ENCODE results near the gene PSME3.
"Not testable (repeated sequence)": the region's sequence is repeated elsewhere in the genome, so short reads cannot be mapped to it uniquely, and the experiment has no call there.

PSME3 gene

DNA sequence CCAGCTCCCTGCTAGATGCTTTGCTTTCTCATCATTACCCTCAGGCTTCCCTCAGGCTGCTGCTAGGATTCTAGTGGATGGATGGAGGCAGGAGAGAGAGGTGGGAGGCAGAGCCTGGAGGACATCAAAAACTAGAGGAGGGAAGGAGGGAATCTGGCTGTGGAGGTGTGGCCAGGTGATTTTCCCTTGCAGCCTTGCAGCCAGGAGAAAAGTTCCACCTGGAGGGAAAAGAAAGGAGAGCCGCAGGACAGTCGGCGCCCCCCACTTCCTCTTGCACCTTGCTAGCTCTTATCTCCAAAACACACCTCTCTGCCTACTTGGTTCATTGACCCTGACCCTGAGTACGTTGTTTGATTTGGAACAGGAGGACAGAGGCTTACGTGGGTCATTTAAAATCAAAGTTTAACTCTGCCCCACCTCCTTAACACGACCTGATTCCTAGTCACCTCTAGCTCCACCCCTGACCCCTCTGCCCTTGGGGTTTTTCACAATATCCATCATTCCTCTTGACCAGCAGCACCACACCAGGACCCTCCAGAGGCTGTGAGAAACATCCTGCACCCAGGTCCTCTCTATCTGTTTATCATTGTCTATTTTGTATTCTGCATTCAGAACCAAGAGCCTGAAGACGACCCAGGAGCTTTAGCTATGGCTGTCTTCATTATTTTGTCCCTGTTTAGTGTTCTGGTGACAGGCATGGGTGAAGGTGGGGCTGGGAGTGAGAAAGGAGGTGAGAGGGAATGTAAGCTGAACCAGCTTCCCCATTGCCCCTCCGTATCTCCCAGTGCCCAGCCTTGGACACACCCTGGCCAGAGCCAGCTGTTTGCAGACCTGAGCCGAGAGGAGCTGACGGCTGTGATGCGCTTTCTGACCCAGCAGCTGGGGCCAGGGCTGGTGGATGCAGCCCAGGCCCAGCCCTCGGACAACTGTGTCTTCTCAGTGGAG lies 33.7 kb downstream of the PSME3 start:
- no peak for DNase-seq
- TF ChIP-seq GATA1 (IDR thresholded peaks at IDR 0.05; ENCODE audit: low read depth, low read length) = no peak
- TF ChIP-seq POLR2A (IDR thresholded peaks at IDR 0.05; ENCODE audit: low read length) = no peak

DNA sequence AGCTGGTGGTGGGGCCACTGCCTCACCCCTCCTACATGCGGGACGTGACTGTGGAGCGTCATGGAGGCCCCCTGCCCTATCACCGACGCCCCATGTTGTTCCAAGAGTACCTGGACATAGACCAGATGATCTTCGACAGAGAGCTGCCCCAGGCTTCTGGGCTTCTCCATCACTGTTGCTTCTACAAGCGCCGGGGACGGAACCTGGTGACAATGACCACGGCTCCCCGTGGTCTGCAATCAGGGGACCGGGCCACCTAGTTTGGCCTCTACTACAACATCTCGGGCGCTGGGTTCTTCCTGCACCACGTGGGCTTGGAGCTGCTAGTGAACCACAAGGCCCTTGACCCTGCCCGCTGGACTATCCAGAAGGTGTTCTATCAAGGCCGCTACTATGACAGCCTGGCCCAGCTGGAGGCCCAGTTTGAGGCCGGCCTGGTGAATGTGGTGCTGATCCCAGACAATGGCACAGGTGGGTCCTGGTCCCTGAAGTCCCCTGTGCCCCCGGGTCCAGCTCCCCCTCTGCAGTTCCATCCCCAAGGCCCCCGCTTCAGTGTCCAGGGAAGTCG lies 34.6 kb downstream of the PSME3 start:
- DNase-seq = not testable (repeated sequence)

DNA sequence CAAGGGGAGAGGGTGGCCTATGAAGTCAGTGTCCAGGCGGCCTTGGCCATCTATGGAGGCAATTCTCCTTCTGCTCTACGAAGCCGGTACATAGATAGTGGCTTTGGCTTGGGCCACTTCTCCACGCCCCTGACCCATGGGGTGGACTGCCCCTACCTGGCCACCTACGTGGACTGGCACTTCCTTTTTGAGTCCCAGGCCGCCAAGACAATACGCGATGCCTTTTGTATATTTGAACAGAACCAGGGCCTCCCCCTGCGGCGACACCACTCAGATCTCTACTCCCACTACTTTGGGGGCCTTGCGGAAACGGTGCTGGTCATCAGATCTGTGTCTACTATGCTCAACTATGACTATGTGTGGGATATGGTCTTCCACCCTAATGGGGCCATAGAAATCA lies 35.1 kb downstream of the PSME3 start:
- no peak for TF ChIP-seq POLR2A (IDR thresholded peaks at IDR 0.05; ENCODE audit: low read length)
- TF ChIP-seq GATA1 (IDR thresholded peaks at IDR 0.05; ENCODE audit: low read depth, low read length) = no peak
- no peak for DNase-seq

DNA sequence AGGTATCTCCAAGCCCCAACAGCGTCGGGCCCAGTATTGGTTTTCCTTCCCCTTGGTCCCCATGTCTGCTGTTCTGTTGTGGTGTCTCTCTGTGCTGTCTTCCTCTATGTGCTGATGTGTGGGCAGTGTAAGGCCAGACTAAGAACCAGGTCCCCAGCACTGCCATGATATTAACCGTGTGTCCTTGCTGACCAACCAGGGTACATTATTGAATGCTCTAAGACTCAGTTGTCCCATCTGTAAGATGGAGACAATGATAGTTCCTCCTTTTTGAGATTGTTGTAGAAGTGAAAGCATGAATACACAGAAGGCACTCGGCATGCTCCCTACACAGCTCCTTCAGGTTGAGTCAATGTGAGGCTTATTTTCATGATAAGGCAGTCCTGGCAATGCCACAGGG lies 38.5 kb downstream of the PSME3 start:
- no peak for TF ChIP-seq GATA1 (IDR thresholded peaks at IDR 0.05; ENCODE audit: low read depth, low read length)
- TF ChIP-seq POLR2A (IDR thresholded peaks at IDR 0.05; ENCODE audit: low read length) = no peak
- DNase-seq = no peak

DNA sequence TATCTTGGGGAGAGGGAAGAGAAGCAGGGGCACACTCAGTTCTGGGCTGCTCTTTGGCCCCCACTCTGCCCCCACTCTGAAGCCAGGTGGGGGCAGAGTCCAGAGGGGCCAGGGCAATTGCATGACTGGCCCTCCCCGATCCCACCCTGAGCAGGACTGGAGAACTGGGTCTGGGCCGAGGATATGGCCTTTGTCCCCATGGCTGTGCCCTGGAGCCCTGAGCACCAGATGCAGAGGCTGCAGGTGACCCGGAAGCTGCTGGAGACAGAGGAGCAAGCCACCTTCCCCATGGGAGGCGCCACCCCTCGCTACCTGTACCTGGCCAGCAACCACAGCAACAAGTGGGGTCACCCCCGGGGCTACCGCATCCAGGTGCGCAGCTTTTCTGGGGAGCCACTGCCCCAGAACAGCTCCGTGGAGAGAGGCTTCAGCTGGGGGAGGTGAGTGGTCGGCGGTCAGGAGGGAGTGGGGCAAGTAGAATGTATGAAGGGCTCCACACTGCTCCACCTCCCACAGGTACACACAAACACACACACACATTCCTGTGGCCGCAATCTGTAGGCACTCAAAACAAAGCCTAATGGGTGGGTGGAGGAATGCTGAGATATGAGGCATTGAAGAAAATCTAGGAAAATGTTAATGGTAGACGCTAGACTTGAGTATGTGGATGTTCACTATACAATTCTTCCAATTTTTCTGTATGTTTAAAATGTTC lies 39.2 kb downstream of the PSME3 start:
- DNase-seq = no peak
- TF ChIP-seq POLR2A (IDR thresholded peaks at IDR 0.05; ENCODE audit: low read length) = no peak
- TF ChIP-seq GATA1 (IDR thresholded peaks at IDR 0.05; ENCODE audit: low read depth, low read length) = no peak

GRCh38 chr17:42873315-42873714 lies 40.1 kb downstream of the PSME3 start:
- no peak for TF ChIP-seq POLR2A (IDR thresholded peaks at IDR 0.05; ENCODE audit: low read length)
- no peak for TF ChIP-seq GATA1 (IDR thresholded peaks at IDR 0.05; ENCODE audit: low read depth, low read length)
- DNase-seq = no peak

DNA sequence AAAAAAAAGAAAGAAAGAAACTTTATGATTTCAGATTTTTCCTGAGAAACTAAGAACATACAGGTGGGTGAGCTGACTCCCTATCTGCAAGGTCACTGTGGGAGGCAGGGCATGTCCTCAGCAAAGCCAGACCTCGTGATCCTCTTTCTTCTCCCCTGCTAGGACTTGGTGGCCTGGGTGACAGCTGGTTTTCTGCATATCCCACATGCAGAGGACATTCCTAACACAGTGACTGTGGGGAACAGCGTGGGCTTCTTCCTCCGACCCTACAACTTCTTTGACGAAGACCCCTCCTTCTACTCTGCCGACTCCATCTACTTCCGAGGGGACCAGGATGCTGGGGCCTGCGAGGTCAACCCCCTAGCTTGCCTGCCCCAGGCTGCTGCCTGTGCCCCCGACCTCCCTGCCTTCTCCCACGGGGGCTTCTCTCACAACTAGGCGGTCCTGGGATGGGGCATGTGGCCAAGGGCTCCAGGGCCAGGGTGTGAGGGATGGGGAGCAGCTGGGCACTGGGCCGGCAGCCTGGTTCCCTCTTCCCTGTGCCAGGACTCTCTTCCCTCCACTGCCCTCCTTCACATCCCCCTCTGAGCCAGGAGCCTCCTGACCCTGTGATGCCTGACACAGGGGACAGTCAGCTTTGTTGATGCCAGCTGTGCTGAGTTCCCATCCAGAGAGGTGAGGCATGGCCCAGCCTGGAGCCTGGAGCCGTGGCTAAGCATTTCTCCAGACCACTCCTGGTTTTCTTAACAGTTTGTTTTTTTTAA lies 40.9 kb downstream of the PSME3 start:
- DNase-seq = not testable (repeated sequence)

DNA sequence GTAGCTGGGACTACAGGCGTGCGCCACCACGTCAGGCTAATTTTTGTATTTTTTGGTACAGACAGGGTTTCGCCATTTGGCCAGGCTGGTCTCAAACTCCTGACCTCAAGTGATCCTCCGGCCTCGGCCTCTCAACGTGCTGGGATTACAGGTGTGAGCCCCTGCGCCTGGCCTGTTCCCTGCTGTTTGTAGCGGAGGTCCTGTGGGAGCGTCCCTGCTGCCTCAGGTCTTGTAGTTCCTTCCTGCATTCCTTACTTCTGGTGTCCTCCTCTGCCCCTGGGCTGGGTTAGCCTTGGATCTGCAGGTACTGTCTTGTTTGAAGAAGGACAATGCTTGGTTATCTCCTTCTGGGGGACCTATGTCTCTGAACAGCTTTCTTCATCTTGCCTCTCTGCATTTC lies 43.8 kb downstream of the PSME3 start:
- TF ChIP-seq GATA1 (IDR thresholded peaks at IDR 0.05; ENCODE audit: low read depth, low read length) (no peak), POLR2A (IDR thresholded peaks at IDR 0.05; ENCODE audit: low read length) (no peak)
- no peak for DNase-seq

DNA sequence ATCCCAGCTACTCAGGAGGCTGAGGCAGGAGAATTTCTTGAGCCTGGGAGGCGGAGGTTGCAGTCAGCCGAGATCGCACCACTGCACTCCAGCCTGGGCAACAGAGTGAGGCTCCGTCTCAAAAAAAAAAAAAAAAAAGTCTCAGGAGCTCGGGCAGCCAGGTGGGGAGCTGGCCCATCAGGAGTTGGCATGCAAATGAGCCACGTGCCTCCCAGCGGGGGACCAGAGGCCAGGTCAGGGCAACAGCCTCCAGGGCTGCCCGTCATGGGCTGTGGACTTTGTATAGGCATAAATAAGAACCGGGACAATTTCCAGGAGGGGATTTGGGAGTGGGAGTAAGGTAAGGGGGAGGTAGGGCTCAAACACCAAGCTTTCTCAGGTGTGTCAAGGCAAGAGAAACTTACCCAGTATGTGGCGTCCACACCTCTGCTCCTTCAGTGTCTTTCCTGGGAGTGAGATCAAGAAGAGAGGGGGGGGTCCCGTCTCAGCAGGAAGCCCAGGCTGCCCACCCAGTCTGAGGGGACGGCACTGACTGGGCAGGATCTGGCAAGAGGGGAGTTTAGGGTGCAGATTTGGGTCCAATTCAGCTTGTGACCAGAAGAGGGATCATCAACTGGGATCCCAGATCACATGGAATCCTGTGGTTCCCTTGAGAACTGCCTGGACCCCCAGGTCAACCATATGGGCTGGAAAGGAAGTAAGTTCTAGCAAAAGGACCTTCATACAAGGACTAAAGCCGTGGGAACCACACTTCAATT lies 45.1 kb downstream of the PSME3 start:
- TF ChIP-seq GATA1 (IDR thresholded peaks at IDR 0.05; ENCODE audit: low read depth, low read length) (no peak), POLR2A (IDR thresholded peaks at IDR 0.05; ENCODE audit: low read length) (no peak)
- DNase-seq = no peak

DNA sequence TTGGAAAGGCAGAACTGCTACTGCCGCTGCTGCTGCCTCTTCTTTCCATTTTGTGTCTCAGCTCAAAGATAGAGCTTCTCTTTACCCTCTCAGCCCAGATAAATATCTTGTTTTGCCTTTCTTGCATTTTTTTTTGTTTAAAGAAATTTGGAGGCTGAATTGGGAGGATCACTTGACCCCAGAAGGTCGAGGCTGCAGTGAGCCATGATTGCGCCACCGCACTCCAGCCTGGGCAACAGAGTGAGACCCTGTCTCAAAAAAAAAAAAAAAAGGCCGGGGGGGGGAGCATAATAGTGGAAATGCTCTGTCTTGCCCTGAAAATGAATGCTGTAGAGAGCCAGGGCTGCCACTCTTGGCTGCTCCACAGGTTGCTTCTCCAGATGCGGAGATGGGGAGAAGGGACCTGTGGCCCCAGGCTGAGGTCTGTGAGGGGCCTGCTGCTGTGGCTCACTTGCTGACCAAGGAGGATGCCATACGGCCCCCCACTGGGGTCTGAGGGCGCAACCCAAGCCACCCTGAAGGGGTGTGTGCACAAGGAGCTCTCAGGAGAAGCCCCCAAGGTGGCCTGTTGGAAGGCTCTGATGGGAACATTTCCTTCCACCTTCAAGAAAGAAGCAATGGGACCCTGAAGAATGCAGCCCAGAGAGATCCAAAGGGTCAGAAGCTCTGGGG lies 45.9 kb downstream of the PSME3 start:
- TF ChIP-seq GATA1 (IDR thresholded peaks at IDR 0.05; ENCODE audit: low read depth, low read length) (no peak), POLR2A (IDR thresholded peaks at IDR 0.05; ENCODE audit: low read length) (no peak)
- DNase-seq = no peak

- DNase-seq = no peak
- TF ChIP-seq GATA1 (IDR thresholded peaks at IDR 0.05; ENCODE audit: low read depth, low read length) = no peak
- TF ChIP-seq POLR2A (IDR thresholded peaks at IDR 0.05; ENCODE audit: low read length) = no peak
Measured at GRCh38 chr17:42879596-42879985, 46.4 kb downstream of the PSME3 start.

DNA sequence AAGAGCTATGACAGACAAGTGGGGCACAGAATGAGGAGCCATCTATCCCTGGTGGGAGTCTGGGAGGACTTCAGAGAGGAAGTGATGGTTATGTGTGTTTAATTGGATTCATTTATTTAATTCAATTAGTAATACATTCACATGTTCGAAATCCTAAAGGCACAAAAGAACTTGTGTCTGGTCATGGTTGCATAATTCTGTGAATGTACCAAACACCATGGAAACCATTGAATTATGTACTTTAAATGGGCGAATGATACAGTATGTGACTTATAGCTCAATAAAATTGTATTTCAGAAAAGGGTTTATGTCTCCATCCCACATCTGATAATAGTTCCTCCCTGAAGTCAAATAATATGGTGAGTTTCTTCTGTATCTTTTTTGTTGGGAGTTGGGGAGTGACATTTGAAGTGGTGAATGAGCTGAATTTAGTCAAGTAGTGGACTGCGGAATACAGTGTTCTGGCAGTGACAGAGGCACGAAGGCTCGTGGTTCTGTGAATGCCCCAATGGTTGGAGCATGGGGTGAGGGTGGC lies 47.6 kb downstream of the PSME3 start:
- no peak for DNase-seq
- TF ChIP-seq GATA1 (IDR thresholded peaks at IDR 0.05; ENCODE audit: low read depth, low read length) = no peak
- TF ChIP-seq POLR2A (IDR thresholded peaks at IDR 0.05; ENCODE audit: low read length) = no peak

- DNase-seq = not testable (repeated sequence)
Measured at GRCh38 chr17:42881706-42882105, 48.5 kb downstream of the PSME3 start.
